Measurements from ENCODE around the gene CALML3.

CALML3 gene

GRCh38 chr10:5491477-5491876, 33.3 kb upstream of the CALML3 start:
- DNase-seq (ENCODE audit: low read depth): no peak

GRCh38 chr10:5492322-5492855, 32.4 kb upstream of the CALML3 start:
- no peak for DNase-seq (ENCODE audit: low read depth)

- DNase-seq (ENCODE audit: low read depth): no peak
Measured at GRCh38 chr10:5492929-5493576, 31.7 kb upstream of the CALML3 start.

- DNase-seq (ENCODE audit: low read depth): no peak
Measured at GRCh38 chr10:5493691-5494090, 31.1 kb upstream of the CALML3 start.

- DNase-seq (ENCODE audit: low read depth): no peak
Measured at GRCh38 chr10:5494611-5495010, 30.1 kb upstream of the CALML3 start.

- no peak for DNase-seq (ENCODE audit: low read depth)
Measured at GRCh38 chr10:5496261-5497250, 28.2 kb upstream of the CALML3 start.

- DNase-seq (ENCODE audit: low read depth): no peak
Measured at GRCh38 chr10:5497289-5497688, 27.5 kb upstream of the CALML3 start.

GRCh38 chr10:5497948-5498730, 26.6 kb upstream of the CALML3 start:
- no peak for DNase-seq (ENCODE audit: low read depth)

- DNase-seq (ENCODE audit: low read depth): no peak
Measured at GRCh38 chr10:5498791-5499492, 25.8 kb upstream of the CALML3 start.

GRCh38 chr10:5499493-5500140, 25.1 kb upstream of the CALML3 start, which contains the start of gene CALML5:
TSS of gene CALML5 (minus strand) at chr10:5499570. CDS start at chr10:5499438, 132 bp downstream.
- DNase-seq (ENCODE audit: low read depth): no peak

- no peak for DNase-seq (ENCODE audit: low read depth)
Measured at GRCh38 chr10:5500162-5500670, 24.5 kb upstream of the CALML3 start.

GRCh38 chr10:5500910-5501309, 23.9 kb upstream of the CALML3 start:
- DNase-seq (ENCODE audit: low read depth): no peak

GRCh38 chr10:5502061-5502521, 22.7 kb upstream of the CALML3 start:
- DNase-seq (ENCODE audit: low read depth): no peak

GRCh38 chr10:5502571-5503476, 21.9 kb upstream of the CALML3 start:
- no peak for DNase-seq (ENCODE audit: low read depth)

GRCh38 chr10:5503477-5503835, 21.3 kb upstream of the CALML3 start:
- DNase-seq (ENCODE audit: low read depth): no peak

GRCh38 chr10:5504146-5505072, 20.4 kb upstream of the CALML3 start:
- no peak for DNase-seq (ENCODE audit: low read depth)

- DNase-seq (ENCODE audit: low read depth): no peak
Measured at GRCh38 chr10:5506246-5506645, 18.5 kb upstream of the CALML3 start.

Data from stimulated activated CD8-positive, alpha-beta memory T cell treated with anti-CD3 and anti-CD28 coated beads, Interleukin-12 subunit alpha, Interleukin-12 subunit beta, amount 100 ng/mL, for 1 hour (primary cell).